ENCODE data around the gene TMEM185B. TPM values are rescaled to one million over a fixed set of nuclear protein-coding genes. Genes with fewer than 3 reads are reported as not detected.
A peak's percentile ranks its signal among the peaks of the same experiment; 100 is the strongest.

The TMEM185B gene
- total RNA-seq, 1 donor from 2014 or later, result 26.6 TPM

GRCh38 chr2:120227111-120227991 lies 4.2 kb upstream of the TMEM185B start:
- no peaks in the 10 kb centered on the region for H3K36me3 ChIP-seq
- peaks cover 13% of the 10 kb centered on the region for H3K4me1 ChIP-seq
- H3K27ac ChIP-seq, result no peak overlapping the region
- no peaks in the 10 kb centered on the region for H3K27me3 ChIP-seq
- ATAC-seq (no peak), DNase-seq (peak; percentile 45)
- intact Hi-C loops (cut with DNase I), result loop anchor here (10.0 kb wide), 1 partner anchor 87 kb away; no protein-coding TSS in a partner anchor
- H3K9me3 ChIP-seq, result no peaks in the 10 kb centered on the region
- no peak for TF ChIP-seq CTCF (IDR thresholded peaks at IDR 0.05)
- no peak overlapping the region for H3K4me3 ChIP-seq

- no peak for TF ChIP-seq CTCF (IDR thresholded peaks at IDR 0.05)
- ATAC-seq, result no peak
- no peak overlapping the region for H3K4me3 ChIP-seq
- DNase-seq, result peak; percentile 53
- H3K27me3 ChIP-seq, result no peaks in the 10 kb centered on the region
- no peaks in the 10 kb centered on the region for H3K9me3 ChIP-seq
- no peak overlapping the region for H3K27ac ChIP-seq
- no peaks in the 10 kb centered on the region for H3K36me3 ChIP-seq
- intact Hi-C loops (cut with DNase I), result loop anchor here (10.0 kb wide), 1 partner anchor 88 kb away; no protein-coding TSS in a partner anchor
- H3K4me1 ChIP-seq, result peaks cover 23% of the 10 kb centered on the region
Measured at GRCh38 chr2:120226316-120226715, 3.1 kb upstream of the TMEM185B start.

GRCh38 chr2:120225549-120226065 lies 2.4 kb upstream of the TMEM185B start:
- Histone ChIP-seq H3K9me3 (no peaks in the 10 kb centered on the region), H3K36me3 (no peaks in the 10 kb centered on the region), H3K27me3 (no peaks in the 10 kb centered on the region), H3K27ac (no peak overlapping the region), H3K4me3 (no peak overlapping the region), H3K4me1 (peaks cover 30% of the 10 kb centered on the region)
- ATAC-seq (no peak), DNase-seq (peak; percentile 48)
- TF ChIP-seq CTCF (IDR thresholded peaks at IDR 0.05), result no peak
- intact Hi-C loops (cut with DNase I), result loop anchor here (10.0 kb wide), 1 partner anchor 89 kb away; no protein-coding TSS in a partner anchor

GRCh38 chr2:120224735-120225548 lies 1.7 kb upstream of the TMEM185B start:
- no peaks in the 10 kb centered on the region for H3K27me3 ChIP-seq
- no peaks in the 10 kb centered on the region for H3K9me3 ChIP-seq
- peaks cover 32% of the 10 kb centered on the region for H3K4me1 ChIP-seq
- TF ChIP-seq CTCF (IDR thresholded peaks at IDR 0.05), result no peak
- DNase-seq, result peak; percentile 46
- no peak for ATAC-seq
- intact Hi-C loops (cut with DNase I), result loop anchor here (10.0 kb wide), 1 partner anchor 90 kb away; no protein-coding TSS in a partner anchor
- H3K36me3 ChIP-seq, result no peaks in the 10 kb centered on the region
- H3K4me3 ChIP-seq, result no peak overlapping the region
- H3K27ac ChIP-seq, result no peak overlapping the region

- H3K36me3 ChIP-seq, result no peaks in the 10 kb centered on the region
- ATAC-seq, result no peak
- no peak overlapping the region for H3K27ac ChIP-seq
- peak; percentile 61 for DNase-seq
- no peaks in the 10 kb centered on the region for H3K9me3 ChIP-seq
- intact Hi-C loops (cut with DNase I), result loop anchor here (10.0 kb wide), 1 partner anchor 91 kb away; no protein-coding TSS in a partner anchor
- H3K4me1 ChIP-seq, result peaks cover 32% of the 10 kb centered on the region
- H3K4me3 ChIP-seq, result peak overlapping the region; percentile 77
- no peak for TF ChIP-seq CTCF (IDR thresholded peaks at IDR 0.05)
- no peaks in the 10 kb centered on the region for H3K27me3 ChIP-seq
Measured at GRCh38 chr2:120224256-120224655, 1.1 kb upstream of the TMEM185B start.
